Lower leg skin (tissue), 3 donors: Measurements from ENCODE around the gene ENOX2.

Source experiments
- CTCF ChIP-seq, 3 donors: fragments of 450-650 bp; IDR thresholded peaks; one replicate each; pipeline ENCODE4 v1.5.1; 2016; ENCODE audit warnings: antibody characterized with exemption in 3 of 3, mild to moderate bottlenecking in 3 of 3, moderate library complexity in 2 of 3
- POLR2A ChIP-seq, 2 donors: fragments of 450-650 bp; IDR thresholded peaks; one replicate each; pipeline ENCODE4 v1.6.1; 2016 to 2017; ENCODE audit warnings: antibody characterized with exemption in 2 of 2, mild to moderate bottlenecking in 1 of 2, moderate library complexity in 1 of 2

DNA sequence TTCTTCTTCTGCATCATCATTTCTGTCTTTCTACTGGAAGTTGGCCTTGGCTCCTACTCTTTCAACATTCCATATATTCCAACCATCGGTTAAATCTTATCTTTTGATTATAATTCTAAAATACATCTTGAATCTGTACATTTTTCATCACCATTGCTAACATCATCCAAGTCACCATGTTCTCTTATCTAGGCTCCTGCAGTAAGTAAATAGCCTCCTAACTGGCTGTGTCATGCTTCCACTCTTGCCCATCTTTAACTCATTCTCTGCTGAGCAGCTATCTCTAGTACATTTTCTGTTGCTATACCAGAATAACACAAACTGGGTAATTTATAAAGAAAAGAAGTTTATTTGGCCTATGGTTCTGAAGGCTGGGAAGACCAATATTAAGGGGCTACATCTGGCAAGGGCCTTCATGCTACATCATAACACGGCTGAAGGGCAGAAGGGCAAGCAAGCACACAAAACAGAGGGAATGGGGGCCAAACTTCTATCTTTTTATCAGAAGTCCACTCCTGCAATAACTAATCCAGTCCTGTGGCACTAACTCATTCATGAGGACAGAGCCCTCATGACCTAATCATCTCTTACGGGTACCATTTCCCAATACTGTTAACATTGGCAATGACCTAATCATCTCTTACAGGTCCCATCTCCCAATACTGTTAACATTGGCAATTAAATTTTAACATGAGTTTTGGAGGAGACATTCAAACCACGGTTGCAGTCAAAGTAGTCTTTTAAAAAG, 72.2 kb downstream of the ENOX2 start:
- TF ChIP-seq CTCF (IDR thresholded peaks at IDR 0.05) (no peak), POLR2A (IDR thresholded peaks at IDR 0.05) (no peak)
